Liver (tissue), 9 donors: ENCODE results near the gene CTNNA1. TPM values are rescaled to one million over a fixed set of nuclear protein-coding genes. Genes with fewer than 3 reads are reported as not detected.

Source experiments
- DNase-seq: peaks from one replicate; pipeline ENCODE4 v3.0.0-alpha.2; 2017; ENCODE audit warnings: low spot score
- H3K27ac ChIP-seq, 2 donors: one replicate each; pipeline ENCODE4 v1.7.0; 2013; ENCODE audit warnings: inconsistent platforms in 2 of 2, low read length in 2 of 2, control low read depth in 1 of 2, low read depth in 1 of 2, mild to moderate bottlenecking in 1 of 2
- H3K27me3 ChIP-seq, 4 donors: one replicate each; pipeline versions ENCODE4 v1.6.1 to v1.7.0; 2013; ENCODE audit warnings: low read length in 3 of 4, inconsistent platforms in 1 of 4, mild to moderate bottlenecking in 1 of 4, moderate library complexity in 1 of 4; ENCODE audit not compliant: control insufficient read depth in 4 of 4, insufficient read depth in 4 of 4
- H3K36me3 ChIP-seq, 4 donors: one replicate each; pipeline versions ENCODE4 v1.6.1 to v1.7.0; 2013; ENCODE audit warnings: low read length in 3 of 4, mild to moderate bottlenecking in 3 of 4, low read depth in 1 of 4, moderate library complexity in 1 of 4; ENCODE audit not compliant: control insufficient read depth in 4 of 4, insufficient read depth in 3 of 4
- H3K4me1 ChIP-seq, 4 donors: one replicate each; pipeline versions ENCODE4 v1.6.1 to v1.7.0; 2013; ENCODE audit warnings: low read length in 3 of 4, mild to moderate bottlenecking in 3 of 4, moderate library complexity in 1 of 4; ENCODE audit not compliant: control insufficient read depth in 4 of 4, insufficient read depth in 4 of 4
- H3K4me3 ChIP-seq, 3 donors: one replicate each; pipeline versions ENCODE4 v1.6.1 to v1.7.0; 2013; ENCODE audit warnings: low read length in 3 of 3, control low read depth in 1 of 3, low read depth in 1 of 3, mild to moderate bottlenecking in 1 of 3
- H3K9ac ChIP-seq, 2 donors: one replicate each; pipeline ENCODE4 v1.7.0; 2013; ENCODE audit warnings: low read length in 2 of 2, mild to moderate bottlenecking in 2 of 2, moderate library complexity in 2 of 2, control low read depth in 1 of 2, low read depth in 1 of 2
- H3K9me3 ChIP-seq, 4 donors: one replicate each; pipeline versions ENCODE4 v1.6.1 to v1.7.0; 2013; ENCODE audit warnings: low read length in 3 of 4; ENCODE audit not compliant: control insufficient read depth in 4 of 4
- ATF3 ChIP-seq: IDR thresholded peaks from 2 replicates; pipeline ENCODE4 v1.6.1; 2016; ENCODE audit warnings: antibody characterized with exemption
- CTCF ChIP-seq: fragments of 150-350 bp; IDR thresholded peaks from 2 replicates; pipeline ENCODE4 v1.5.1; 2017; ENCODE audit warnings: improper control_type of control experiment, low read depth, low read length; ENCODE audit not compliant: missing input control
- EGR1 ChIP-seq, 2 donors: IDR thresholded peaks; 2 replicates each; pipeline ENCODE4 v1.6.1; 2016 to 2018; ENCODE audit warnings: antibody characterized with exemption in 2 of 2, low read depth in 2 of 2
- FOXA1 ChIP-seq: IDR thresholded peaks from 2 replicates; pipeline ENCODE4 v1.6.1; 2016; ENCODE audit warnings: antibody characterized with exemption
- HNF4A ChIP-seq, 2 donors: conservative IDR thresholded peaks; 2 replicates each; pipeline ENCODE4 v1.6.1; 2016; ENCODE audit warnings: antibody characterized with exemption in 2 of 2, mild to moderate bottlenecking in 2 of 2
- HNF4G ChIP-seq: IDR thresholded peaks from 2 replicates; pipeline ENCODE4 v1.6.1; 2016; ENCODE audit warnings: antibody characterized with exemption
- JUND ChIP-seq, 2 donors: IDR thresholded peaks; 2 replicates each; pipeline ENCODE4 v1.6.1; 2016; ENCODE audit warnings: antibody characterized with exemption in 2 of 2
- MAX ChIP-seq: IDR thresholded peaks from 2 replicates; pipeline ENCODE4 v1.6.1; 2016; ENCODE audit warnings: antibody characterized with exemption
- RAD21 ChIP-seq, 2 donors: IDR thresholded peaks; 2 replicates each; pipeline ENCODE4 v1.6.1; 2016; ENCODE audit warnings: antibody characterized with exemption in 2 of 2, mild to moderate bottlenecking in 2 of 2
- REST ChIP-seq: IDR thresholded peaks from 2 replicates; pipeline ENCODE4 v1.6.1; 2016; ENCODE audit warnings: antibody characterized with exemption, mild to moderate bottlenecking
- RXRA ChIP-seq, 2 donors: IDR thresholded peaks; 2 replicates each; pipeline ENCODE4 v1.6.1; 2017 to 2018; ENCODE audit warnings: antibody characterized with exemption in 2 of 2, mild to moderate bottlenecking in 1 of 2
- TAF1 ChIP-seq: conservative IDR thresholded peaks from 2 replicates; pipeline ENCODE4 v1.6.1; 2016; ENCODE audit warnings: antibody characterized with exemption, mild to moderate bottlenecking
- YY1 ChIP-seq: IDR thresholded peaks from 2 replicates; pipeline ENCODE4 v1.6.1; 2016; ENCODE audit warnings: antibody characterized with exemption, mild to moderate bottlenecking
- WGBS: extraction: QIAGEN DNeasy Blood & Tissue Kit; methylation state at CpG from one replicate; pipeline ENCODE4 v1.1.7; 2013; 5-methylcytosine and 5-hydroxymethylcytosine counted together
- polyA plus RNA-seq, 2 donors: library from polyadenylated mRNA; stranded (reverse) in 1 of 2; unstranded in 1 of 2; fragments of 200-250 nt in 1 of 2; fragments of >200 nt in 1 of 2; fragmentation: Nextera tagmentation in 1 of 2; extraction: Ambion mirVana in 1 of 2; gene quantifications; one replicate each; pipeline versions ENCODE4 v1.2.1 to v1.2.3, GENCODE V29; 2013 to 2015
- total RNA-seq, 2 donors: library from RNA; depleted of rRNA; stranded (reverse); fragments of >200 nt; gene quantifications; one replicate each; pipeline ENCODE4 v1.2.3, GENCODE V29; 2014
- donor health status: healthy.
- donor health status: healthy.
- donor health status: healthy.
- donor health status: healthy.
- donor health status: healthy.

Gene CTNNA1
- total and polyA plus RNA-seq, 4 donors: 39.9 to 150 (median 103) TPM

- no peak for TF ChIP-seq HNF4G
- TF ChIP-seq EGR1 (IDR thresholded peaks at IDR 0.05; ENCODE audit: low read depth in 2 of 2): no peak
- no peak for TF ChIP-seq RXRA (IDR thresholded peaks at IDR 0.05)
- H3K4me3 ChIP-seq: no peak overlapping the region
- H3K27me3 ChIP-seq: no peaks in the 10 kb centered on the region
- H3K9me3 ChIP-seq: no peaks in the 10 kb centered on the region
- no peak for DNase-seq
- H3K4me1 ChIP-seq: no peaks in the 10 kb centered on the region
- no peaks in the 10 kb centered on the region for H3K36me3 ChIP-seq
- WGBS: 85% methylated on average over 4 of the region's 4 CpGs
- H3K9ac ChIP-seq: no peak overlapping the region
- no peak overlapping the region for H3K27ac ChIP-seq
These were observed 39.1 kb downstream of the CTNNA1 start for GRCh38 chr5:138792195-138792790.

- Histone ChIP-seq H3K9ac (no peak overlapping the region), H3K9me3 (no peaks in the 10 kb centered on the region), H3K36me3 (peaks cover 0 to 2% (median 0%) of the 10 kb centered on the region in 4 donors), H3K27me3 (no peaks in the 10 kb centered on the region), H3K27ac (no peak overlapping the region), H3K4me3 (no peak overlapping the region), H3K4me1 (no peaks in the 10 kb centered on the region)
- TF ChIP-seq JUND (IDR thresholded peaks at IDR 0.05): no peak
- TF ChIP-seq TAF1: no peak
- no peak for TF ChIP-seq HNF4G
- TF ChIP-seq RXRA (IDR thresholded peaks at IDR 0.05): no peak
- no peak for TF ChIP-seq ATF3
- TF ChIP-seq FOXA1: no peak
- no peak for TF ChIP-seq RAD21 (IDR thresholded peaks at IDR 0.05)
- TF ChIP-seq HNF4A (conservative IDR thresholded peaks at IDR 0.05): no peak
- no peak for TF ChIP-seq CTCF
- TF ChIP-seq YY1: no peak
- no peak for TF ChIP-seq REST
- DNase-seq: no peak
These were observed 40.4 kb downstream of the CTNNA1 start for GRCh38 chr5:138793575-138793974.

- Histone ChIP-seq H3K9me3 (no peaks in the 10 kb centered on the region), H3K36me3 (peaks cover 0 to 4% (median 0%) of the 10 kb centered on the region in 4 donors), H3K9ac (no peak overlapping the region), H3K4me3 (no peak overlapping the region), H3K27ac (no peak overlapping the region), H3K27me3 (no peaks in the 10 kb centered on the region), H3K4me1 (no peaks in the 10 kb centered on the region)
- DNase-seq: no peak
- 93% methylated on average over 3 of the region's 3 CpGs for WGBS
- TF ChIP-seq MAX (no peak), ATF3 (no peak), JUND (IDR thresholded peaks at IDR 0.05) (no peak), REST (no peak), CTCF (no peak)
These were observed 50.1 kb downstream of the CTNNA1 start for GRCh38 chr5:138803285-138803684.
